Activated CD4-positive, alpha-beta T cell treated with anti-CD3 and anti-CD28 coated beads, Interleukin-2, Interleukin-6, amounts not matched to agents 100 ng/mL and 50 ng/mL, durations not matched to agents 16 hours and 8 hours (primary cell): ENCODE data around the gene COQ8A.
"Not testable (repeated sequence)": the region's sequence is repeated elsewhere in the genome, so short reads cannot be mapped to it uniquely, and the experiment has no call there.

Experiments used
- DNase-seq: peaks from one replicate; pipeline ENCODE4 v3.0.0-alpha.2; 2020

COQ8A gene

DNA sequence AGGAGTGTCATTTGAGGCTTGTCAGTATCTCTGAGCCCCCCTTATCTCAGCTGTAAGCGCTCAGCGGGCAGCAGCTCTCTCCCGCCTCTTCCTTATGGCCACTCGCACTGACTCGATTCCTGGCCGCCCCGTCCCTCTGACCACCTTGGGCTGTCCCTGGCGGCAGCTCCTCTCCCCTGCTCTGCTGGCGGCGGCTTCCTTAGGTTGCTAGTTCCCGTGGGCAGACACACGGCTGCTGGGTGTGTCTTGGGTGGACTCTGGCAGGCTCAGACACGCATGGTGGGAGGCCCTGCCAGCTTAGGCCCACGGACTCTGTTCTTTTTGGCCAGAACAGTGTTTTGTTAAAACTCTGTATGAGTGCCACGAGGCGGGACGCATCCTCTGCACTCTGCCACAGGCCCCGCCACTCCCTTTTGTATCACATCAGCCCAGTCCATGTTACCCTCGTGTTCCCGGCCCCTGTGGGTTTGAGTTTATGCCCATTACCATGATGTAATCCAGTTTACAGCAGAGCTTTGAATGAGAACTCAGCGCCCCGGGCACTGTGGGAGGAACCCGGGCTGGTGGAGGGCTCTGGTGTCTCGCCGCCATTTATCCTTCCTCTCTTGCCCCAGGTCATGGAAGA, 45.9 kb downstream of the COQ8A start:
- DNase-seq = no peak

DNA sequence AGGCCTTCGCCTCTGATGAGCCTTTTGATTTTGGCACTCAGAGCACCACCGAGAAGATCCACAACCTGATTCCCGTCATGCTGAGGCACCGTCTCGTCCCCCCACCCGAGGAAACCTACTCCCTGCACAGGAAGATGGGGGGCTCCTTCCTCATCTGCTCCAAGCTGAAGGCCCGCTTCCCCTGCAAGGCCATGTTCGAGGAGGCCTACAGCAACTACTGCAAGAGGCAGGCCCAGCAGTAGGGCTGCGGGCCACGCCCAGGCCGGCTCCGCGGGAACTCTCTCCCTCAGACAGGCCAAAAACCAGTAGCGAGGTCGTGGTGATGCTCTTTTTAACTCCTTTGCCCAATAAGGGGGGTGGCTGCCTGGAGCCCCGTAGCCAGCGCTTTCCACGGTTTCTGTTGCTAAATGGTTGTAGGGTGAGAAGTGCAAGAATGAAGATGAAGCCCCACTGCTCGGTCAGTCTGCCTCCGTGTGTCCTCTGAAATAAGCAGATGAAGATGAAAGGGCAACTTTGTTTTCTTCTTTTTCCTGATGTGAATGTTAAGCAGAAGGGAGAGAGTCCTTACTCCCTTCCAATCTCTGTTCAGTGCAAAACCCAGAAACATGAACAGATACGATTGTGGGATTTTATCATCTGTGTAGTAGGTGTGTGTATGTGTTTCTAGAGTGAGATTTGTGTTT, 46.5 kb downstream of the COQ8A start:
- no peak for DNase-seq

DNA sequence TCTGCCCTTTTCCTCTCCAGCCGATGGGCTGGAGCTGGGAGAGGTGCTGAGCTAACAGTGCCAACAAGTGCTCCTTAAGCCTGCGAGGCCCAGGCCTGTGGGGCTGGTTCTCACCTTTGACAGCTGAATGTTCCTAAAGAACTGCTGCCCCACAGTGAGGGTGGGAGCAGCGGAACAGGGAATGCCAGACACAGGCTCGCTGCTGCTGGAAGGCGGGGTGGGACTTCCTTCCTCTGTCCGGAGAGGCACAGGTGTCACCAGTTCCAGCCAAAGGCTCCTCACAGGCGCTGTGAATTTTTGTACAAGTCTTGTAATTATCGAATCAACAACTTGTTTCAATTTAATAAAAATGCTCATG, 47.1 kb downstream of the COQ8A start:
- no peak for DNase-seq

DNA sequence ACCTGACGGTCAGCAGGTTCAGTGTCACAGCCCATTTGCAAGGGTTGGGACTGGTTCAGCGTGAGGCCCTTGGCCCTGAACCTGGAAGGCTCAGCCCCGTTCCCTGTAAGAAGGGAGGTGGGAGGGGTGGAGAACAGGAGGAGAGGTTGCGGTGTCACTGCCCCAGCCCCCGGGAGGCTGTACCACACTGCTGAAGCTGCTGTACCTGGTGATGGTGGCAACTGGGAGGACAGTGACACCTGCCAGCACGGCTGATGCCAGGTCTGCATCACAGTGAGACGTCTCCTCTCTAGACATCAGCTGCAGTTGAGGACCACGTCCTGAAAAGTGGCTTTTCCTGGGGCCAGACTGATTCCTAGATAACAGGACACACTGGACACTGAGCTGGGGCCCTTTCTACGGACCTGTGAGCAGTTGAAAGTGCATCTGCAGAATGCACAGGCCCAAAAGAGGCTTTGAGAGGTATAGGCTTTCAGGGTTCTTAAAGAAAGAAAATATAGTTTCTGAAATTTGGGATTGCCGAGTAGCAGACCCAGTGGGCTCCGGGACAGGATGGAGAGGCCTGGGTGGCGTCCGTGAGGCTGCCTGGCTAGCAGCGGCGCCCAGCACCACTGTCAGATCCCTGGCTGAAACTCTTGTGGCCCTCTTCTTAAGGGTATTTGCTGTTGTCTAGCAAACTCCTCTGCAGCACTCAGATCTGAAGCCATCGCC, 47.7 kb downstream of the COQ8A start:
- DNase-seq = no peak

DNA sequence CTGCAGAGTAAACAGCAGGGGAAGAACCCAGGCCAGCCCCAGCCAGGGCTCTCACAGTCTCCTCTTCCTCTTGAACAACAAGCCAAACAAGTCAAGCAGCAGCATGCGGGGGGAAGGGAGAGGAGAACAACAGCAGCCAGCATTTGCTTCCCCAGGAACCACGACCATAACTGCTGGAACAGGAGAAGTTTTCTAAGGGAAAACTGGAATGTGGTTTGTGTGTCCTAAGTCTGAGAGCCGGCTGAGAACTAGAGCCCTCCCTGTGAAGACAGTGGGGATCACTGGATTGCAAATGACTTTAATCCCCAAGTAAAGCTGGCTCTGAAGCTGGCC, 48.2 kb downstream of the COQ8A start:
- DNase-seq = no peak

- DNase-seq = no peak
Observed at GRCh38 chr1:226989085-226989920, 49.2 kb downstream of the COQ8A start.

DNA sequence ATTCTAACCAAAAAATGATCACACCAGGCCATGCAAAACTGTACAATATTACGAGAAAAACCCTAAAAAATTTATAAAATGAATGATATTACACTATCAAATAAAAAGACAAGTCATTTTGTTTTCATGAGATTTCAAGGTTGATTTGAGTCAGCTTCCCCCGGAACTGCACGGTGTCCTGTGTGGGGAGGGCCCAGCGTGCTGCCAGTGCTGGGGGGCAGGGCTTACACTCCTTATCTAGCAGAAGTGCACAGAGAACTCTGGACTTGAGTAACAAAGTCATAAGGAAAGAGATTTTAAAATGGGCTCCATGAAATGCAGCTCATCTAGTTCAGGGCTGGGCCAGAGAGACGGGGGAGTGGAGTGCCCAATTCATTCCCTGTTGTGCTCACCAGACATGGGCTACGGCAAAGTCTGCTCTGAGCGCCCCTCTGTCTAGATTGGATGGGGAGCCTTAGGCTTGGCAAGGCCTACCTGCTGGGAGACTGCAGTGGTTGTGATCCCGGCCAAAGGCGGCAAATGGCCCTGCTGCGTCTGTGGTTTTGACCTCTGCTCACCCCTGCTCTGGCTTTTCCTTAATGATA, 50.1 kb downstream of the COQ8A start:
- peak; percentile 90 for DNase-seq

- no peak for DNase-seq
Observed at GRCh38 chr1:226991920-226992319, 51.8 kb downstream of the COQ8A start.

- DNase-seq = no peak
Observed at GRCh38 chr1:226993814-226994585, 53.9 kb downstream of the COQ8A start.

GRCh38 chr1:226994586-226995364, 54.7 kb downstream of the COQ8A start:
- no peak for DNase-seq

DNA sequence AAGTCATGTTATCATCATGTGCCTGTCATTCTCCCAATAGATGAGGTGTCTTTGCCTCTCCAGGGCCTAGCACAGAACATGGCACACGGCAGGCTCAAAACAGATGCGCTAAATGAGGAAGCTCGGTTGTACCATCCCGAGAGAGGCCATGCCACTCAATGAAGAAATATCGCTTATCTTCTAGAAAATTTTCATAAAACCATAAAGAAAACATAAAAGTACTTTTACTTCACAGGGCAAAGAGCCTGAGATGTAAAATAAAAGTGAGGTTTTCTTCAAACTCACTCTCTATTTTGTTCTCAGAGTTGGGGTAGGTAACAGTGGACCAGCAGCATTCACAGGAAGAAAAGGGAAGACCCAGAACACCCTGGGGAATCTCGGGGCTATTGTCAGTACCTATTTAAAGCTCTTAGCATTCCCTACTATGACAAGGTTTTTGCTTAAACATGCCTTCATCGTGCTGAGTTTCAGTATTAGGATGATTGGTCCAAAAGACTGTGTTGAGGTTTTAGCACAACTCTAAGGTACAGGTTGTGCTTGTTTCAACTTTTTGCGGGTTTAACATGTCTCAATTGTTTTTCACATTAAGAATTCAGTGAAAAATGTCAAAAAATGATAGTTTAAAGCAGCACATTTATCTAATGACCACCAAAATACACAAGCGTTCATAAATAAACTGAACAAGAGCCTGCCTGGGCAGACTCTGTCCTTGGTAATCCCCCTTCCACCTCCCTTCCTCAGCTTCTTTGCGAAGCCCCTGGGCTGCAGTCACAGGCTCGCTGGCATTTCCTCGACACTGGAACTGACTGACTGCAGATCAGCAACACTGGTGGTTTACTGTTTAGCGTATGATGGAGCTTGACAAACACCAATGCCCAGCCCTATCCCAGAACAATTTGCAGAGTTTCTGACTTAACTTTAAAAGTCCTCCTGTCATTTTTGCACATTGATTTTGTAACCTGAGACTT, 55.6 kb downstream of the COQ8A start:
- DNase-seq = peak; percentile 34

- DNase-seq = not testable (repeated sequence)
Observed at GRCh38 chr1:226999579-226999978, 59.5 kb downstream of the COQ8A start.

DNA sequence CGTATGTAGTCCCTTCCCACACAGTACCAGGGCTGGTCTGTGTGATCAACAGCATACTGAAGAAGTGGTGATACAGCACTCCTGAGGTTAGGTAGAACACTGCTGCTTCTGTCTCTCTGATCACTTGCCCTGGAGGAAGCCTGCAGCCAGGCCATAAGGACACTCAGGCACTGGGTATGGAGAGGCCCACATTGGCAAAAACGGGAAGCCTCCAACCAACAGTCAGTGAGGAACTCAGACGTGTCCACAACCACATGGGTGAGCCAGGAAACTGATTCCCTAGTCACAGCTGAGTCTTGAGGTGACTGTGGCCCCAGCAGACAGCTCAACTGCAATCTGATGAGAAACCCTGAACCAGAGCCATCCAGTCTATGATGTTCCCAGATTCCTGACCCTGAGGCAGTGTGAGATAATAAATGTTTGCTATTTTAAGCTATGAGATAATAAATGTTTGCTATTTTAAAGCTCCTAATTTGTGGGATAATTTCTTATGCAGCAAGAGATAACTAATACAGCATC, 62.5 kb downstream of the COQ8A start:
- no peak for DNase-seq

DNA sequence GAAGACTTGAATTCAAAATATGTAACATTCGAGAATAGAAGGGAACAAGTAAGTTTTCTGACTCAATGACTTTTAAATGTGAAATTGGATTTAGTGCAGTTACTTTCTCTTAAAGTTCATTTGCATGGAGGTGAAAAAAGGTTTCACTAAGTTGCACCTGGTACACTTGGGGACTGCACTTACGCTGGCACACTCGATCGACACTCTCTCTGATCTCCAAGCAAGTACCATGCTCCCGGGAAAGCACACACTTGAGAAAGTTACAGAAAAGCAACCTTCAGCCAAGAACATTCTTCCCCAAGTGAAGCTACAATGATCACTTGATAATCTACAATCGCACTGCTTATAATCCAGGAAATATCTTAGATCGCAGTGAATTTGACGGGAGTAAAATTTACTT, 63.1 kb downstream of the COQ8A start:
- DNase-seq = no peak

DNA sequence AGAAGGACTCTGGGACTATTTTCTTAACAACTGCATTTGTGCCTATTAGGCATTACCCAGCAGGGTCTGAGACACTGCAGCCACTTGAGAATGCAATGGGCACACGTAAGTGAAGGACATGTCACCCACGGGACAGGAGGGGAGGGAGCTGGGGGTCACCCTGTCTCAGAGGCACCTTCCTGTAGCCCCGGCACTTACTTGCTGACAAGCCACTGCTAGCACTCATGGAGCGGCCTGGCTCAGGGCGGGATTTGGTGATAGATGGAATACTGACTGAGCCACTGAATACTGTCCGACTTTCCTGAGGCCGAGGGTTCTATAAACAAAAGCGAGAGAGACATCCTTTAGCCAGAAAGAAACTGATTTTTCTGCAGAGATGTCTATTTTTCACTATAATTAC, 64.7 kb downstream of the COQ8A start:
- no peak for DNase-seq

GRCh38 chr1:227006226-227006796, 66.2 kb downstream of the COQ8A start:
- DNase-seq = peak; percentile 15

DNA sequence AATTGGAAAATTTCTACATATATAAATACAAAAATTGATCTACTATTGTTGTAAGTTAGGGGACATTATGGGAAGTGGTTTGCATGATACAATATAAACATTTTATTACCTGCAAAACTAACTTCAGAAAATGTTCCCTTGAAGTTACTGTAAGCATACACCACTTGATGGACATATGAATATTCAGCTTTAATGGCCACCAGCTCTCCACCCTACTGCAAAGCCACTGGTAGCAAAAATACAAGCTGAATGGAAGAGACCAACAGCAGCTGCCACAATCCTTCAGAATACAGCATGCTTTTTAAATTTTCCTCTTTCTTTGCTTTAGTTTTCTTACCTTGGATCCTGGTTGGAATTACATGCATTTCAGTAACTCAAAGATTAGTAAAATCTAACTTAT, 69.8 kb downstream of the COQ8A start:
- DNase-seq = no peak

DNA sequence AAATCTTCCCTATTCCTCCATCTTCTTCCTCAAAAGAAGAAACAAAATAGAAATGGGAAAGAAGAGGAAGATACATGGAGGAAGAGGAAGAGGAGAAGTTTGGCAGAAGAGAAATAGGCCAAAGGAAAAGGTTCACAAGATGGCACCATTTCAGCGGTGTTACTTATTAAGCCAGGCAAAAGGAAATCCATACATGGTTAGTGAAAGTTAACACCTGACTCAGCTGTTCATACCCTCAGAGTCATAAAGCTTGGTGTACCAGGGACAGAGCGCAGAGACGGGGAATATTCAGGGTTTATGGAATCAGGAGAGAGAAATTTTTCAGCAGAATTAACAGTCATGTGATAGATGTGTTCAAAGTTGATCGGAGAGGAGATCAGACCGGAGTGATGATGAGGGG, 70.6 kb downstream of the COQ8A start:
- no peak for DNase-seq

- DNase-seq = no peak
Observed at GRCh38 chr1:227016990-227017389, 76.9 kb downstream of the COQ8A start.

DNA sequence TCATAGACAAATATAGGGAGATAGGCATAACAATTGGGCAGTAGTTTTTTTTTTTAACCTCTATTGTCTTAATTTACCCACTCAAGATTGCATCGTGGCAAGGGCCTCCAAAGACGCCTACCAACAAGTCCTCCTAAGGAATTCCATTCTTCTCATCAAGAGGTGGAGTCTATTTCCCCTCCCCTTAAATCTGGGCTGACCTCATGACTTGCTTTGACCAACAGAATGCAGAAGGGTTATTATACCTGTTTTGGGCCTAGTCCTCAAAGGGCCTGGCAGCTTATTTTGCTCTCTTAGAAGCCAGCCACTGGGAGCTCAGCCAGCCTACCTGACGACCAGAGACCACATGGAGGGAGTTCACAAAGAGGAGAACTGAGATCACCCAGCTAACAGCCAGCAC, 92.3 kb downstream of the COQ8A start:
- no peak for DNase-seq
